ENCODE results near the gene ZBTB22.

ZBTB22 gene

GRCh38 chr6:33297406-33297955 lies 20.1 kb downstream of the ZBTB22 start:
- Histone ChIP-seq H3K27me3 (replicated peaks; ENCODE audit: control insufficient read depth, insufficient read depth, low read length) (no peaks in the 10 kb centered on the region), H3K36me3 (ENCODE audit: control insufficient read depth, insufficient read depth, low read length, severe bottlenecking) (peaks cover 12% of the 10 kb centered on the region), H3K4me3 (ENCODE audit: low read length) (peak overlapping the region; percentile 70), H3K9ac (ENCODE audit: low read length) (peak overlapping the region; percentile 72), H3K9me3 (ENCODE audit: control insufficient read depth, low read length) (no peaks in the 10 kb centered on the region), H3K4me1 (ENCODE audit: control insufficient read depth, insufficient read depth, low read length) (peaks cover 16% of the 10 kb centered on the region)
- DNase-seq (ENCODE audit: low read depth) = no peak

- no peak for DNase-seq (ENCODE audit: low read depth)
- no peaks in the 10 kb centered on the region for H3K9me3 ChIP-seq (ENCODE audit: control insufficient read depth, low read length)
- H3K36me3 ChIP-seq (ENCODE audit: control insufficient read depth, insufficient read depth, low read length, severe bottlenecking) = peaks cover 14% of the 10 kb centered on the region
- H3K4me3 ChIP-seq (ENCODE audit: low read length) = no peak overlapping the region
- peak overlapping the region; percentile 72 for H3K9ac ChIP-seq (ENCODE audit: low read length)
- H3K4me1 ChIP-seq (ENCODE audit: control insufficient read depth, insufficient read depth, low read length) = peaks cover 16% of the 10 kb centered on the region
- no peaks in the 10 kb centered on the region for H3K27me3 ChIP-seq (replicated peaks; ENCODE audit: control insufficient read depth, insufficient read depth, low read length)
These were observed 20.6 kb downstream of the ZBTB22 start for GRCh38 chr6:33296797-33297405.

GRCh38 chr6:33295621-33296369 lies 21.7 kb downstream of the ZBTB22 start:
- Histone ChIP-seq H3K27me3 (replicated peaks; ENCODE audit: control insufficient read depth, insufficient read depth, low read length) (no peaks in the 10 kb centered on the region), H3K9me3 (ENCODE audit: control insufficient read depth, low read length) (no peaks in the 10 kb centered on the region), H3K36me3 (ENCODE audit: control insufficient read depth, insufficient read depth, low read length, severe bottlenecking) (peaks cover 17% of the 10 kb centered on the region), H3K9ac (ENCODE audit: low read length) (no peak overlapping the region), H3K4me3 (ENCODE audit: low read length) (no peak overlapping the region), H3K4me1 (ENCODE audit: control insufficient read depth, insufficient read depth, low read length) (peaks cover 12% of the 10 kb centered on the region)
- DNase-seq (ENCODE audit: low read depth) = no peak

GRCh38 chr6:33294086-33294823 lies 23.3 kb downstream of the ZBTB22 start:
- DNase-seq (ENCODE audit: low read depth) = no peak
- H3K27me3 ChIP-seq (replicated peaks; ENCODE audit: control insufficient read depth, insufficient read depth, low read length) = no peaks in the 10 kb centered on the region
- peaks cover 18% of the 10 kb centered on the region for H3K4me1 ChIP-seq (ENCODE audit: control insufficient read depth, insufficient read depth, low read length)
- H3K9ac ChIP-seq (ENCODE audit: low read length) = no peak overlapping the region
- H3K36me3 ChIP-seq (ENCODE audit: control insufficient read depth, insufficient read depth, low read length, severe bottlenecking) = peaks cover 17% of the 10 kb centered on the region
- H3K9me3 ChIP-seq (ENCODE audit: control insufficient read depth, low read length) = no peaks in the 10 kb centered on the region
- no peak overlapping the region for H3K4me3 ChIP-seq (ENCODE audit: low read length)

- no peak for DNase-seq (ENCODE audit: low read depth)
- no peak overlapping the region for H3K9ac ChIP-seq (ENCODE audit: low read length)
- peaks cover 20% of the 10 kb centered on the region for H3K4me1 ChIP-seq (ENCODE audit: control insufficient read depth, insufficient read depth, low read length)
- no peaks in the 10 kb centered on the region for H3K9me3 ChIP-seq (ENCODE audit: control insufficient read depth, low read length)
- peaks cover 17% of the 10 kb centered on the region for H3K36me3 ChIP-seq (ENCODE audit: control insufficient read depth, insufficient read depth, low read length, severe bottlenecking)
- no peaks in the 10 kb centered on the region for H3K27me3 ChIP-seq (replicated peaks; ENCODE audit: control insufficient read depth, insufficient read depth, low read length)
- H3K4me3 ChIP-seq (ENCODE audit: low read length) = no peak overlapping the region
These were observed 24.4 kb downstream of the ZBTB22 start for GRCh38 chr6:33292996-33293682.

- H3K9me3 ChIP-seq (ENCODE audit: control insufficient read depth, low read length) = no peaks in the 10 kb centered on the region
- peaks cover 15% of the 10 kb centered on the region for H3K4me1 ChIP-seq (ENCODE audit: control insufficient read depth, insufficient read depth, low read length)
- H3K9ac ChIP-seq (ENCODE audit: low read length) = peak overlapping the region; percentile 92
- no peaks in the 10 kb centered on the region for H3K27me3 ChIP-seq (replicated peaks; ENCODE audit: control insufficient read depth, insufficient read depth, low read length)
- peaks cover 34% of the 10 kb centered on the region for H3K36me3 ChIP-seq (ENCODE audit: control insufficient read depth, insufficient read depth, low read length, severe bottlenecking)
- no peak for DNase-seq (ENCODE audit: low read depth)
- H3K4me3 ChIP-seq (ENCODE audit: low read length) = peak overlapping the region; percentile 98
These were observed 27.1 kb downstream of the ZBTB22 start for GRCh38 chr6:33290459-33290858.

GRCh38 chr6:33289784-33290315 lies 27.7 kb downstream of the ZBTB22 start:
- peak; percentile 41 for DNase-seq (ENCODE audit: low read depth)
- H3K9ac ChIP-seq (ENCODE audit: low read length) = peak overlapping the region; percentile 92
- H3K27me3 ChIP-seq (replicated peaks; ENCODE audit: control insufficient read depth, insufficient read depth, low read length) = no peaks in the 10 kb centered on the region
- H3K9me3 ChIP-seq (ENCODE audit: control insufficient read depth, low read length) = no peaks in the 10 kb centered on the region
- H3K36me3 ChIP-seq (ENCODE audit: control insufficient read depth, insufficient read depth, low read length, severe bottlenecking) = peaks cover 39% of the 10 kb centered on the region
- H3K4me1 ChIP-seq (ENCODE audit: control insufficient read depth, insufficient read depth, low read length) = peaks cover 15% of the 10 kb centered on the region
- H3K4me3 ChIP-seq (ENCODE audit: low read length) = peak overlapping the region; percentile 98

- peak; percentile 96 for DNase-seq (ENCODE audit: low read depth)
- peaks cover 15% of the 10 kb centered on the region for H3K4me1 ChIP-seq (ENCODE audit: control insufficient read depth, insufficient read depth, low read length)
- no peaks in the 10 kb centered on the region for H3K27me3 ChIP-seq (replicated peaks; ENCODE audit: control insufficient read depth, insufficient read depth, low read length)
- H3K36me3 ChIP-seq (ENCODE audit: control insufficient read depth, insufficient read depth, low read length, severe bottlenecking) = peaks cover 46% of the 10 kb centered on the region
- peak within 1 kb of the TSS; percentile 92 for H3K9ac ChIP-seq (ENCODE audit: low read length)
- H3K4me3 ChIP-seq (ENCODE audit: low read length) = peak within 1 kb of the TSS; percentile 98
- no peaks in the 10 kb centered on the region for H3K9me3 ChIP-seq (ENCODE audit: control insufficient read depth, low read length)
These were observed 28.4 kb downstream of the ZBTB22 start, which contains the start of the genes PFDN6 and WDR46 for GRCh38 chr6:33288921-33289783. Gene PFDN6, plus strand, starts transcription at chr6:33289601. Its CDS starts 256 bp downstream, at chr6:33289857. Gene WDR46, minus strand, starts transcription at chr6:33289239. Its CDS starts 69 bp downstream, at chr6:33289170.

- H3K4me1 ChIP-seq (ENCODE audit: control insufficient read depth, insufficient read depth, low read length) = peaks cover 15% of the 10 kb centered on the region
- peak overlapping the region; percentile 98 for H3K4me3 ChIP-seq (ENCODE audit: low read length)
- peak overlapping the region; percentile 92 for H3K9ac ChIP-seq (ENCODE audit: low read length)
- H3K36me3 ChIP-seq (ENCODE audit: control insufficient read depth, insufficient read depth, low read length, severe bottlenecking) = peaks cover 49% of the 10 kb centered on the region
- H3K27me3 ChIP-seq (replicated peaks; ENCODE audit: control insufficient read depth, insufficient read depth, low read length) = no peaks in the 10 kb centered on the region
- H3K9me3 ChIP-seq (ENCODE audit: control insufficient read depth, low read length) = no peaks in the 10 kb centered on the region
- no peak for DNase-seq (ENCODE audit: low read depth)
These were observed 29.2 kb downstream of the ZBTB22 start for GRCh38 chr6:33288141-33288920.

Measured in adipocyte (in vitro differentiated cells).